HepG2 (cell line): ENCODE results near the gene METTL27. TPM values are rescaled to one million over a fixed set of nuclear protein-coding genes. Genes with fewer than 3 reads are reported as not detected.

ENCODE experiments used
- SMAD3 ChIP-seq: sonication (generic); formaldehyde crosslinking; IDR thresholded peaks from 2 replicates; pipeline ENCODE4 v1.4.0; 2020; ENCODE audit warnings: missing genetic modification reagents
- SP5 ChIP-seq: IDR thresholded peaks from 2 replicates; pipeline ENCODE4 v1.6.1; 2016; ENCODE audit warnings: low read depth, borderline replicate concordance
- YY1 ChIP-seq: IDR thresholded peaks from 2 replicates; pipeline ENCODE4 v1.6.1; 2011; ENCODE audit warnings: low read length, low read depth, moderate library complexity, mild to moderate bottlenecking; ENCODE audit not compliant: insufficient read depth, insufficient replicate concordance
- ZC3H13 ChIP-seq: sonication (generic); formaldehyde crosslinking; IDR thresholded peaks from 2 replicates; pipeline ENCODE4 v1.8.1; 2023; ENCODE audit warnings: mild to moderate bottlenecking, missing genetic modification reagents, moderate library complexity
- ZC3H4 ChIP-seq: sonication (generic); formaldehyde crosslinking; IDR thresholded peaks from 2 replicates; pipeline ENCODE4 v1.4.0; 2020; ENCODE audit warnings: missing genetic modification reagents, borderline replicate concordance
- ZNF253 ChIP-seq: sonication (generic); formaldehyde crosslinking; IDR thresholded peaks from 2 replicates; pipeline ENCODE4 v1.8.0; 2022; ENCODE audit warnings: mild to moderate bottlenecking, missing genetic modification reagents, borderline replicate concordance
- ZNF260 ChIP-seq: sonication (generic); formaldehyde crosslinking; IDR thresholded peaks from 2 replicates; pipeline ENCODE4 v1.4.0; 2020; ENCODE audit warnings: missing genetic modification reagents, low read depth, mild to moderate bottlenecking, borderline replicate concordance
- ZNF382 ChIP-seq: sonication (generic); formaldehyde crosslinking; IDR thresholded peaks from 2 replicates; pipeline ENCODE4 v1.5.0; 2020; ENCODE audit warnings: missing genetic modification reagents, mild to moderate bottlenecking, borderline replicate concordance
- ZNF530 ChIP-seq: sonication (generic); formaldehyde crosslinking; IDR thresholded peaks from 2 replicates; pipeline ENCODE4 v1.5.0; 2020; ENCODE audit warnings: low read depth, mild to moderate bottlenecking, missing genetic modification reagents
- ZNF549 ChIP-seq: sonication (generic); formaldehyde crosslinking; IDR thresholded peaks from 2 replicates; pipeline ENCODE4 v1.5.0; 2020; ENCODE audit warnings: missing genetic modification reagents
- ZNF556 ChIP-seq: sonication (generic); formaldehyde crosslinking; IDR thresholded peaks from 2 replicates; pipeline ENCODE4 v1.4.0; 2020; ENCODE audit warnings: mild to moderate bottlenecking, missing genetic modification reagents, borderline replicate concordance
- ZNF713 ChIP-seq: sonication (generic); formaldehyde crosslinking; IDR thresholded peaks from 2 replicates; pipeline ENCODE4 v1.4.0; 2020; ENCODE audit warnings: mild to moderate bottlenecking, missing genetic modification reagents
- polyA plus RNA-seq, 8 experiments: library from polyadenylated mRNA; depleted of rRNA in 3 of 8; stranded (reverse) in 7 of 8; unstranded in 1 of 8; fragments of >200 nt; fragmentation: Illumina TruSeq in 4 of 8; extraction: Trizol in 4 of 8; gene quantifications; 2 replicates each; pipeline versions ENCODE4 v1.2.1 to v1.2.3, GENCODE V29; 2011 to 2016; ENCODE audit warnings: low read depth in 4 of 8, missing spikeins in 1 of 8, mixed read lengths in 1 of 8; ENCODE audit not compliant: insufficient read depth in 1 of 8
- total RNA-seq, 5 experiments: library from RNA; depleted of rRNA; stranded (reverse); fragments of >200 nt; fragmentation: Illumina TruSeq; extraction: Trizol; gene quantifications; 2 replicates each; pipeline ENCODE4 v1.2.3, GENCODE V29; 2016; ENCODE audit warnings: low read depth in 1 of 5
- TF ChIP-seq, protein P1 (sequence below): sonication (generic); formaldehyde crosslinking; IDR thresholded peaks from 2 replicates; pipeline ENCODE4 v1.5.0; 2020; ENCODE audit warnings: missing genetic modification reagents
- TF ChIP-seq, protein P2 (sequence below): sonication (generic); formaldehyde crosslinking; IDR thresholded peaks from 2 replicates; pipeline ENCODE4 v1.8.0; 2022; ENCODE audit warnings: missing genetic modification reagents, mild to moderate bottlenecking, inconsistent platforms, borderline replicate concordance
- TF ChIP-seq, protein P3 (sequence below): sonication (generic); formaldehyde crosslinking; IDR thresholded peaks from 2 replicates; pipeline ENCODE4 v1.9.0; 2021; ENCODE audit warnings: missing genetic modification reagents, mild to moderate bottlenecking, borderline replicate concordance
- TF ChIP-seq, protein P4 (sequence below): sonication (generic); formaldehyde crosslinking; IDR thresholded peaks from 2 replicates; pipeline ENCODE4 v1.9.0; 2021; ENCODE audit warnings: mild to moderate bottlenecking, missing genetic modification reagents
- TF ChIP-seq, protein P5 (sequence below): sonication (generic); formaldehyde crosslinking; IDR thresholded peaks from 2 replicates; pipeline ENCODE4 v1.4.0; 2020; ENCODE audit warnings: mild to moderate bottlenecking, low read depth, missing genetic modification reagents

The METTL27 gene
- total and polyA plus RNA-seq, 2 of the 13 experiments (the other 11 are each of a cell fraction or from before 2014, with no cell fraction given): 2.0 to 3.0 TPM

DNA sequence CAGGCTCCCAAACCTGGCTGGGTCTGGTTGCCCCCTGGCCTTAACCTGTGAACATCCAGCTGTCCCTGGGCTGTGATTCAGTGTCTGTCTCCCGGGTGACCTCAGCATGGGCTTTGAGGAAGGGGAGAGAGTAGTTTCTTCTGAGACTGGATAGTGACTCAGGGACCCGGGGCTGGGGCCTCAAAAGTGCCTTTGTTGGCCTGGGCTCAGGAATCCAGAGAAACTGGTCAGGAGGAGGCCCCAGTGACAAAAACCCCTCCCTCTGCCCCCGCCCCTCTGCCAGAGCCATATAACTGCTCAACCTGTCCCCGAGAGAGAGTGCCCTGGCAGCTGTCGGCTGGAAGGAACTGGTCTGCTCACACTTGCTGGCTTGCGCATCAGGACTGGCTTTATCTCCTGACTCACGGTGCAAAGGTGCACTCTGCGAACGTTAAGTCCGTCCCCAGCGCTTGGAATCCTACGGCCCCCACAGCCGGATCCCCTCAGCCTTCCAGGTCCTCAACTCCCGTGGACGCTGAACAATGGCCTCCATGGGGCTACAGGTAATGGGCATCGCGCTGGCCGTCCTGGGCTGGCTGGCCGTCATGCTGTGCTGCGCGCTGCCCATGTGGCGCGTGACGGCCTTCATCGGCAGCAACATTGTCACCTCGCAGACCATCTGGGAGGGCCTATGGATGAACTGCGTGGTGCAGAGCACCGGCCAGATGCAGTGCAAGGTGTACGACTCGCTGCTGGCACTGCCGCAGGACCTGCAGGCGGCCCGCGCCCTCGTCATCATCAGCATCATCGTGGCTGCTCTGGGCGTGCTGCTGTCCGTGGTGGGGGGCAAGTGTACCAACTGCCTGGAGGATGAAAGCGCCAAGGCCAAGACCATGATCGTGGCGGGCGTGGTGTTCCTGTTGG lies 11.4 kb downstream of the METTL27 start, which contains the start of gene CLDN4 (continued):
- TF ChIP-seq, protein P1, sequence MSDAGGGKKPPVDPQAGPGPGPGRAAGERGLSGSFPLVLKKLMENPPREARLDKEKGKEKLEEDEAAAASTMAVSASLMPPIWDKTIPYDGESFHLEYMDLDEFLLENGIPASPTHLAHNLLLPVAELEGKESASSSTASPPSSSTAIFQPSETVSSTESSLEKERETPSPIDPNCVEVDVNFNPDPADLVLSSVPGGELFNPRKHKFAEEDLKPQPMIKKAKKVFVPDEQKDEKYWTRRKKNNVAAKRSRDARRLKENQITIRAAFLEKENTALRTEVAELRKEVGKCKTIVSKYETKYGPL (CRISPR knock-in tag): no peak
- TF ChIP-seq, protein P2, sequence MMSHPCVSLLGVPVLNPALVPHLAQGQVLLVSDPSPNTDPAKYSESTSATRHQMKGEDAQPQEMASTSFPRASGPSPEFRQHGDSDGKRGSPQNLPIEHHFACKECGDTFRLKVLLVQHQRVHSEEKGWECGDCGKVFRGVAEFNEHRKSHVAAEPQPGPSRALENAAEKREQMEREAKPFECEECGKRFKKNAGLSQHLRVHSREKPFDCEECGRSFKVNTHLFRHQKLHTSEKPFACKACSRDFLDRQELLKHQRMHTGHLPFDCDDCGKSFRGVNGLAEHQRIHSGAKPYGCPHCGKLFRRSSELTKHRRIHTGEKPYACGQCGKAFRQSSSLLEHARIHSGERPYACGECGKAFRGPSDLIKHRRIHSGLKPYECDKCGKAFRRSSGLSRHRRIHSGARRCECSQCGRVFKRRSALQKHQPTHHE: no peak
- TF ChIP-seq, protein P3, sequence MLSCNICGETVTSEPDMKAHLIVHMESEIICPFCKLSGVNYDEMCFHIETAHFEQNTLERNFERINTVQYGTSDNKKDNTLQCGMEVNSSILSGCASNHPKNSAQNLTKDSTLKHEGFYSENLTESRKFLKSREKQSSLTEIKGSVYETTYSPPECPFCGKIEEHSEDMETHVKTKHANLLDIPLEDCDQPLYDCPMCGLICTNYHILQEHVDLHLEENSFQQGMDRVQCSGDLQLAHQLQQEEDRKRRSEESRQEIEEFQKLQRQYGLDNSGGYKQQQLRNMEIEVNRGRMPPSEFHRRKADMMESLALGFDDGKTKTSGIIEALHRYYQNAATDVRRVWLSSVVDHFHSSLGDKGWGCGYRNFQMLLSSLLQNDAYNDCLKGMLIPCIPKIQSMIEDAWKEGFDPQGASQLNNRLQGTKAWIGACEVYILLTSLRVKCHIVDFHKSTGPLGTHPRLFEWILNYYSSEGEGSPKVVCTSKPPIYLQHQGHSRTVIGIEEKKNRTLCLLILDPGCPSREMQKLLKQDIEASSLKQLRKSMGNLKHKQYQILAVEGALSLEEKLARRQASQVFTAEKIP (CRISPR knock-in tag): no peak
- TF ChIP-seq ZC3H13 (CRISPR knock-in tag) (no peak; the same call in 1 of the 2 replicates), ZNF713 (CRISPR knock-in tag) (no peak), ZNF253 (CRISPR knock-in tag) (peak; percentile 42; the same call in 1 of the 2 replicates), ZC3H4 (CRISPR knock-in tag) (no peak; the same call in 1 of the 2 replicates), ZNF549 (CRISPR knock-in tag) (no peak), ZNF530 (no peak), SMAD3 (no peak), ZNF260 (CRISPR knock-in tag) (no peak), ZNF382 (CRISPR knock-in tag) (no peak), YY1 (peak; percentile 22), SP5 (CRISPR knock-in tag) (peak; percentile 55; the same call in 1 of the 2 replicates), ZNF556 (no peak)
- TF ChIP-seq, protein P4, sequence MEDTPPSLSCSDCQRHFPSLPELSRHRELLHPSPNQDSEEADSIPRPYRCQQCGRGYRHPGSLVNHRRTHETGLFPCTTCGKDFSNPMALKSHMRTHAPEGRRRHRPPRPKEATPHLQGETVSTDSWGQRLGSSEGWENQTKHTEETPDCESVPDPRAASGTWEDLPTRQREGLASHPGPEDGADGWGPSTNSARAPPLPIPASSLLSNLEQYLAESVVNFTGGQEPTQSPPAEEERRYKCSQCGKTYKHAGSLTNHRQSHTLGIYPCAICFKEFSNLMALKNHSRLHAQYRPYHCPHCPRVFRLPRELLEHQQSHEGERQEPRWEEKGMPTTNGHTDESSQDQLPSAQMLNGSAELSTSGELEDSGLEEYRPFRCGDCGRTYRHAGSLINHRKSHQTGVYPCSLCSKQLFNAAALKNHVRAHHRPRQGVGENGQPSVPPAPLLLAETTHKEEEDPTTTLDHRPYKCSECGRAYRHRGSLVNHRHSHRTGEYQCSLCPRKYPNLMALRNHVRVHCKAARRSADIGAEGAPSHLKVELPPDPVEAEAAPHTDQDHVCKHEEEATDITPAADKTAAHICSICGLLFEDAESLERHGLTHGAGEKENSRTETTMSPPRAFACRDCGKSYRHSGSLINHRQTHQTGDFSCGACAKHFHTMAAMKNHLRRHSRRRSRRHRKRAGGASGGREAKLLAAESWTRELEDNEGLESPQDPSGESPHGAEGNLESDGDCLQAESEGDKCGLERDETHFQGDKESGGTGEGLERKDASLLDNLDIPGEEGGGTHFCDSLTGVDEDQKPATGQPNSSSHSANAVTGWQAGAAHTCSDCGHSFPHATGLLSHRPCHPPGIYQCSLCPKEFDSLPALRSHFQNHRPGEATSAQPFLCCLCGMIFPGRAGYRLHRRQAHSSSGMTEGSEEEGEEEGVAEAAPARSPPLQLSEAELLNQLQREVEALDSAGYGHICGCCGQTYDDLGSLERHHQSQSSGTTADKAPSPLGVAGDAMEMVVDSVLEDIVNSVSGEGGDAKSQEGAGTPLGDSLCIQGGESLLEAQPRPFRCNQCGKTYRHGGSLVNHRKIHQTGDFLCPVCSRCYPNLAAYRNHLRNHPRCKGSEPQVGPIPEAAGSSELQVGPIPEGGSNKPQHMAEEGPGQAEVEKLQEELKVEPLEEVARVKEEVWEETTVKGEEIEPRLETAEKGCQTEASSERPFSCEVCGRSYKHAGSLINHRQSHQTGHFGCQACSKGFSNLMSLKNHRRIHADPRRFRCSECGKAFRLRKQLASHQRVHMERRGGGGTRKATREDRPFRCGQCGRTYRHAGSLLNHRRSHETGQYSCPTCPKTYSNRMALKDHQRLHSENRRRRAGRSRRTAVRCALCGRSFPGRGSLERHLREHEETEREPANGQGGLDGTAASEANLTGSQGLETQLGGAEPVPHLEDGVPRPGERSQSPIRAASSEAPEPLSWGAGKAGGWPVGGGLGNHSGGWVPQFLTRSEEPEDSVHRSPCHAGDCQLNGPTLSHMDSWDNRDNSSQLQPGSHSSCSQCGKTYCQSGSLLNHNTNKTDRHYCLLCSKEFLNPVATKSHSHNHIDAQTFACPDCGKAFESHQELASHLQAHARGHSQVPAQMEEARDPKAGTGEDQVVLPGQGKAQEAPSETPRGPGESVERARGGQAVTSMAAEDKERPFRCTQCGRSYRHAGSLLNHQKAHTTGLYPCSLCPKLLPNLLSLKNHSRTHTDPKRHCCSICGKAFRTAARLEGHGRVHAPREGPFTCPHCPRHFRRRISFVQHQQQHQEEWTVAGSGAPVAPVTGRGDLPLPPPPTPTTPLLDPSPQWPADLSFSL: no peak; the same call in 1 of the 2 replicates
- TF ChIP-seq, protein P5, sequence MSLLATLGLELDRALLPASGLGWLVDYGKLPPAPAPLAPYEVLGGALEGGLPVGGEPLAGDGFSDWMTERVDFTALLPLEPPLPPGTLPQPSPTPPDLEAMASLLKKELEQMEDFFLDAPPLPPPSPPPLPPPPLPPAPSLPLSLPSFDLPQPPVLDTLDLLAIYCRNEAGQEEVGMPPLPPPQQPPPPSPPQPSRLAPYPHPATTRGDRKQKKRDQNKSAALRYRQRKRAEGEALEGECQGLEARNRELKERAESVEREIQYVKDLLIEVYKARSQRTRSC (CRISPR knock-in tag): no peak
